ENCODE results near the gene INO80.

The INO80 gene

DNA sequence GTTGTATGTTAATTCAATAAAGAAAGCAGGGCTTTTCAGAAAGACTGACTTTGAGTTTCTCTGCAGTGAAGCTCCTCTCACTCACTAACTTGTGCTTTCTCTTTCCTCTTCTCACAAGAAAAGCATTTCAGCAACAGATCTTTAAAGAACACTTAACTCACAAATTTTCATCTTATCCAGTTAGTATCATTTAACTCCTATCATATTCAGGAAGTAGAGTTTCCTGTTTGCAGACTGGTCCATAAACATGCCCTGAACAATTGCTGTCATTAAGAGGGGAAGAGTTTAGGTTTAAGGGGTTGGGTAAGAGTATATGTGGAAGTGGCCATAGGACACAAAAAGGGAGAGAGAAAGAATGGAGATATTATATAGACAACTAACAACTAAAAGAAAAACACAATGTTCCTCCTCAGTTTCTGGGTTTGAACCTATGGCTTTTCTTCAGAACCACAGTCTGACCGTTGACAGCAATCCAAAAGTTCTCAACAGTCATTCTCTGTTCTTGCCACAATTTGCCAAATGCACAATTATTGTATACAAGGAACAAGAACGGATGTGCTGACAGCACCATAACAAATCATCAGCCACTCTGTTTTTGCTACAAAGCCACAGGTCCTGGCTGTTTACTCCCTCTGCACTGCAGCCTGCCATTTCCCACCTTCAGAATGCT lies 98.9 kb downstream of the INO80 start:
- H3K4me3 ChIP-seq (ENCODE audit: low read depth, low read length) = no peak overlapping the region

DNA sequence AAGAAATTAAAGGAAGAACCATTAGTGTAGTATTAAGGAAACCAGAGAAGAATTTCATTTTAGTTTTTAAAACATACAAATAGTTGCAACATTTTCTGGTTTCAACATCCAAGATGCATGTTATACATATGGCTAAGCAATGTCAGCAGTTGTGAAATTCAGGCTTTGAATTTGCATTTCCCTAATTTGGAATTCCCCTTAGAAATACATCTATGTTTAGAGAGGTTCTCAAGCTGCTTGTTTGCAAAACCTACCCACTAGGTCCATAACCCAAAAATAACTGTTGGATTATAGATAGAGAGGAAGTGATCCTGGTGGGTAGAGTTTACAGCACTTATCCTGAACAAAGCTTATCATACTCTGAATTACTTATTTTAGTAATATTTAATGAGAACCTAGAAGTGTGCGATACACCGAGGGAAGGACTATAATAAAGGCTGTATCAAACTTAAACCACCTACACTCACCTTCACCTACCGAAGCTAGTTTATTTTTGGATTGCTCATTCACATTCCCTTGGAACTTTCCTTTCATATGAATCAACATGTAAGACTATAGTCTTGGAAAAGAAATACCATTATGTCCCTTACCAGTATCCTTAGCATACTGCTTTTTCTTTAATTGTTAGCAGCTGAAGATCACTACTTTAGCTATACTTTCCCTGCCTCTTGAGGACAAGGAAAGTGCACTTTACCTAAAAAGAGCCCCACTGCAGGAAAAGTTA lies 102.2 kb downstream of the INO80 start:
- no peak overlapping the region for H3K4me3 ChIP-seq (ENCODE audit: low read depth, low read length)
- TF ChIP-seq, protein P1, sequence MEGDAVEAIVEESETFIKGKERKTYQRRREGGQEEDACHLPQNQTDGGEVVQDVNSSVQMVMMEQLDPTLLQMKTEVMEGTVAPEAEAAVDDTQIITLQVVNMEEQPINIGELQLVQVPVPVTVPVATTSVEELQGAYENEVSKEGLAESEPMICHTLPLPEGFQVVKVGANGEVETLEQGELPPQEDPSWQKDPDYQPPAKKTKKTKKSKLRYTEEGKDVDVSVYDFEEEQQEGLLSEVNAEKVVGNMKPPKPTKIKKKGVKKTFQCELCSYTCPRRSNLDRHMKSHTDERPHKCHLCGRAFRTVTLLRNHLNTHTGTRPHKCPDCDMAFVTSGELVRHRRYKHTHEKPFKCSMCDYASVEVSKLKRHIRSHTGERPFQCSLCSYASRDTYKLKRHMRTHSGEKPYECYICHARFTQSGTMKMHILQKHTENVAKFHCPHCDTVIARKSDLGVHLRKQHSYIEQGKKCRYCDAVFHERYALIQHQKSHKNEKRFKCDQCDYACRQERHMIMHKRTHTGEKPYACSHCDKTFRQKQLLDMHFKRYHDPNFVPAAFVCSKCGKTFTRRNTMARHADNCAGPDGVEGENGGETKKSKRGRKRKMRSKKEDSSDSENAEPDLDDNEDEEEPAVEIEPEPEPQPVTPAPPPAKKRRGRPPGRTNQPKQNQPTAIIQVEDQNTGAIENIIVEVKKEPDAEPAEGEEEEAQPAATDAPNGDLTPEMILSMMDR (IDR thresholded peaks at IDR 0.05; ENCODE audit: borderline replicate concordance, insufficient read depth, low read depth, low read length) = no peak

More for the DNA sequence above, 98.9 kb downstream of the INO80 start:
- TF ChIP-seq, protein P1 (IDR thresholded peaks at IDR 0.05; ENCODE audit: borderline replicate concordance, insufficient read depth, low read depth, low read length) = no peak

DNA sequence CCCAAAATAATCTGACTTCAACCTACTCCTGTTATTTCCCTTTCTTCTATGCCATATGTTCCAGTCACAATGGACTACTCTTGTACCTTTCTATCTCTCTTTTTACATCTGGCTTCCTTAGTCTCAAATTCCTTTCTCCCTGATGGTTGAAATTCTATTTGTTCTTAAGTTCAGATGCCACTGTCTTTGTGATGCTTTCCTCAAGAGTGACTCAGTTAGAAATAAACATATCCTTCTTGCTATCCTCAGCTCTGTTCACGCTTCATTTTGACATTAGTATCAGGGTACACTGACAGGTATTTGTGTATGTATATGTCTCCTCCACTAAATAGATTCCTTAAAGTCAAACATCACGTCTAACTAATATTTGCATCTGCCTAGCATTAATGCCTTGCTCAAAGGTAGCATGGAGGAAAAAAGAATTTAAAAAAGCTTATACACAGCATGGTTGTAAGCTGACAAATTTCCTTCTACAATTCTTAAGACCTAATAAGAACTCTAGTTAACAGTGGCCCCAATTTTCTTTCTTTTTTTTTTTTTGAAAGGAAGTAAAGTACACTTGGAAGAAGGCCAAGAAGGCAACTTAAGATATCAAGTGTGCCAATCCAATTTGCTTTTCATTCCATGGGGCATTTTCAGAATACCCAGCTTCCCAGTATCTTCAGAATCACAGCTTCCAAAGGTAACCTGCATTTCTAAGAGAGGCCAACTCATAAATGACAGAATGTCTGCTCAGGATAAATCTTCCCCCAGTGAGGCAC lies 104.8 kb downstream of the INO80 start:
- no peak overlapping the region for H3K4me3 ChIP-seq (ENCODE audit: low read depth, low read length)
- TF ChIP-seq, protein P1 (IDR thresholded peaks at IDR 0.05; ENCODE audit: borderline replicate concordance, insufficient read depth, low read depth, low read length) = no peak

DNA sequence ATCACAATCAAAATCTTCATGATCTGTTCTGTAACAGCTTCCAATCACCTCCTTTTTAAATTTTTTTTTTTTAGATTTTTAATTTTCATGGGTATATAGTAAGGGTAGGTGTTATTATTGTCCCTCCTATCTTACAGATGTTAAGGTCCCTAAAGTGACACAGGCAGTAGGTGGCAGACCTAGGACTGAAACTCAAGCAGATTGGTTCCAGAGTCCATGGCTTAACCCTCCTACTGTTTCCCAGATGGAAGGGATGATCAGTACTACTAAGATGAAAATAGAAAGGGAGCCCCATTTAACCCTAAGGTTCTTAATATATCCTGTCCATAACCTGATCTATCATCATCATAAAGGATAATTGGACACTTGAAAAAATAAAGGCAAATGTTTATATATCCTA lies 105.7 kb downstream of the INO80 start:
- no peak overlapping the region for H3K4me3 ChIP-seq (ENCODE audit: low read depth, low read length)
- TF ChIP-seq, protein P1 (IDR thresholded peaks at IDR 0.05; ENCODE audit: borderline replicate concordance, insufficient read depth, low read depth, low read length) = no peak

DNA sequence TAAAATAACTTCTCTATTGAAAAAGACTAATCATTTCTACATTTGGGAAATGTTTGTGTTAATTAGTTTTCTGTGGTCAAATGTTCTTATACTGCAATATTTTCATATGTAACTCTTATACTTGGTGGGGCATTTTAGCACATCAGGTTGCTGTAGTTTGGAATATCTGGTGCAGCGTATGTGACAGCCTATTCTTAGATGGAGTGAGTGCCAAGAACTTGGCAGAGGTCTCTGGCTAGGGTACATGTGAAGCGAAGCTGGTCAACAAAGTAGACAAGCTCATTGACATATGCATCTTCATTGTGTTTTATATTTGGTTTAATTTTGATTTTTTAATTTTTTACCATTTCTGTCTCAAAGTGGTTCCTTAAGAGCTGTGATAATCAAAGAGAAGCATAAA lies 109.6 kb downstream of the INO80 start:
- no peak overlapping the region for H3K4me3 ChIP-seq (ENCODE audit: low read depth, low read length)
- TF ChIP-seq, protein P1 (IDR thresholded peaks at IDR 0.05; ENCODE audit: borderline replicate concordance, insufficient read depth, low read depth, low read length) = no peak

DNA sequence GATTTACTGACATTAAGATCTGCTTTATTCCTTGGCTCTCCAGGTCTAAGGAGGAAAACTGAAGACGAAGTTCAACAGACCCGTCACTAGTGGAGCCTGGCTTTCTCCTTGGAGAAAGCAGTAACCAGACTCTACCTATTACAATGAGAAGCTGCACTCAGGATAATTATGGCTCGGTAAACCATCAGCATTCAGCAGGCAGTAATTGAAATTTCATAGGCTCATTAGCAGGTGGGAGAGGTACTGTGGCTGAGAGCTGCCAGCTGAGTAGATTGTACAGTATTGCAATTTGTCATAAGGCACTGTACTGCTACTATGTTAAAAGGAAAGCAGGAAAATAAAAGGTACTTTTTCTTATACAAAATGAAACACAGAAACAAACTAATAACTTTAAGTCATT lies 111.6 kb downstream of the INO80 start:
- TF ChIP-seq, protein P1 (IDR thresholded peaks at IDR 0.05; ENCODE audit: borderline replicate concordance, insufficient read depth, low read depth, low read length) = no peak
- H3K4me3 ChIP-seq (ENCODE audit: low read depth, low read length) = no peak overlapping the region

All from GM12875 (cell line).